ENCODE results near the gene CCDC183. TPM values are rescaled to one million over a fixed set of nuclear protein-coding genes. Genes with fewer than 3 reads are reported as not detected.
"Not testable (repeated sequence)": the region's sequence is repeated elsewhere in the genome, so short reads cannot be mapped to it uniquely, and the experiment has no call there.

Gene CCDC183
- polyA plus RNA-seq, 3 donors: 5.7 to 7.6 (median 7.2) TPM

DNA sequence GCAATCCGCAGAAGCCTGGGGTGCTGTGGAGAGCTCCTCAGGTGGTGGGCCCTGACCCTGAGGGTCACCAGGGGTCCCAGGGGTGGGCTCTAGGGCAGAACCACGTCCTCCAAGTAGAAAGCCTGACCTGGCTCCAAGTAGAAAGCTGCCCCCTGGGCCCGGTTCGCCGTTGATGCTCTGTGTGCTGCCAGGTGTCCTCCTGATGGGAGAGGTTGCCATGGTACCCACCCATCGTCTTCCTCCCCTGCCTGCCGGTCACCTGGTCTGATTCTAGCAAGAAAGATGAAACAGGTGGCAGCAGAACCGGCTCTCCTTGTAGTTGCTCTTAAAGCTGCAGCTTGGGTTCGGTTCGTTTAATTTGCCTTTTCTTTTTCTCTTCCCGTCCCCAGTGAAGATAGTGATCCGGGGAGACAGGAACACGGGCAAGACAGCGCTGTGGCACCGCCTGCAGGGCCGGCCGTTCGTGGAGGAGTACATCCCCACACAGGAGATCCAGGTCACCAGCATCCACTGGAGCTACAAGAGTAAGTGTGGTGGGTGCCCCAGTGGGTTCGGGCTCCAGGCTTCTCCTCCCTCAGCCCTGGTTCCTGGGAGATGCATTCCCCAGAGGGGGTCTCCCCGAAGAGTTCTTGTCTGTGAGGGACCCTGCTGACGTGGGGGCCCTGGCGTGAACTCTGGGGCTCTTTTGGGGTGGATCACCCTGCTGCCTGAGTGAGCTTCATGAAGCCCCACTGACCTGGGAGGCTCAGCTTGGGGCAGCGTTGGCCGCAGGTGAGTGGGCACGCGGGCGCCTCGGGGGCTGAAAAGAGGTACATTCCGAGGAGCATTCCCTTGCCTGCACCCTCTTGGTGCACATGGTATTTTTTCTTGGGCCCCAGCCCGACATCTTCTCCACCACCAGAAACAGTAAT is 27.3 kb downstream of the CCDC183 start:
- DNase-seq: no peak

DNA sequence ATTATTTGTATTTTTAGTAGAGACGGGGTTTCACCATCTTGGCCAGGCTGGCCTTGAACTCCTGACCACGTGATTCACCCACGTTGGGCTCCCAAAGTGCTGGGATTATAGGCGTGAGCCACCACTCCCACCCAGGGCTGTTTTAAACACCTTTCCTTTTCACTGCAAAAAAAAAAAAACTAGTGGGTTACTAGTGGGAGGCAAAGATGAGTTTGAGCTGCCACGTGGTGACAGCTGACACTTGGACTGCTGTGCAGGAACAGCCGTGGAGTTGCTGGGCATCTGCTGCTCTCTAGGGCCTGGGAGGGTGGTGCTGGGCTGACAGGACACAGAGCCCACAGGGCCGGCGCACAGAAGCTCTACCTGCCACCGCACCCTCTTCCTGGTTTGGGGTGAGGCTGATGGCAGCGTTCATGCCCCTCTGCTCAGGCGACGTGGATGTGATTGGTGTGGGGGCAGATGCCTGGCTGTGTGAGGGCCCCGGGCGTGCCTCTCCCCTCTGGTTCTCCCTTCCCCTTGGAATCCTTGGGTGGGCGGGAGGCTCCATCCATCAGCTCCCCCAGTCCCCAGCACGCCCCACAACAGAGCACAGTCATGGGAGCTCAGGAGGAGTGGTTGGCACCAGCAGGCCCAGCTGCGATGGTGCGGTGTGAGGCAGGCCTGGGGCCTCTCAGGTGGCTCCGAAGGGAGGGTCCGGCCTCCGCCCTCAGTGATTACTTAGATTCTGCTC is 28.5 kb downstream of the CCDC183 start:
- no peak for DNase-seq

DNA sequence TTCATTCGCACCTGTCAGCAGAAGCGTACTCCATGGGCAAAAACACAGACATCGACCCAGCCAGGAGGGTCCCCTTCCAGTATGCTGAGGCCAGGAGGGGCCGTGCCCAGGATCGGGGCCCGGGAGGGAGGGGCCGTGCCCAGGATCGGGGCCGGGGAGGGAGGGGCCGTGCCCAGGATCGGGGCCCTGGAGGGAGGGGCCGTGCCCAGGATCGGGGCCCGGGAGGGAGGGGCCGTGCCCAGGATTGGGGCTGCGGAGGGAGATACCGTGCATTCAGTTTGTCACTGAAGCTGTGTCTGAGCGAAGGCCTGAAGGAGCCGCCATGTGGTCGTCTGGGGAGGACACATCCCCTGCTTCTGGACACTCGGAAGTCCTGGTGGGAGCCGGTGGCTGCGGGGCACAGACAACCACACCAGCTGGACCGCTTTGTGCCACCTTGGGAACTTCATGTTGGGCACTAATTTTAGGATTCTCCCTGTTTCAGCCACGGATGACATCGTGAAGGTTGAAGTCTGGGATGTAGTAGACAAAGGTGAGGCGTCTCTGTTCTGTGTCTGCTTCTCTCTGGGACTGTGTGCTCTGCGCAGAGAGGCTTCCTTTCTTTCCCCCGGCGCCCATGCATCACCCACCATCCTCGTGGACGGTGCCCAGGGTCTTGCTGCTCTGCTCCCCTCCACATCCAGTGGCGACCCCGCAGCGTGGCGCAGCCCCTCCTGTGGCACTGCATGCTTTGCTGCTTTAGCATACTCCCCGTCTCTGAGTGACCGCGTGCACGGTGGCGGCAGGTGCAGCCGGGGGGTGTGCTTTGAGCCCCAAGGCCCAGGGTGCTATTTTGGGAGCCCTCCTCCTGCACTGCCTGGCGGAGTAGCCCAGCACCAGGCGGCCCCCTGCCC is 29.4 kb downstream of the CCDC183 start:
- DNase-seq: no peak

GRCh38 chr9:136826188-136826541 is 30.0 kb downstream of the CCDC183 start:
- DNase-seq: no peak

- DNase-seq: no peak
Observed at GRCh38 chr9:136826703-136827582, 30.8 kb downstream of the CCDC183 start.

- no peak for DNase-seq
Observed at GRCh38 chr9:136827794-136828473, 31.8 kb downstream of the CCDC183 start.

DNA sequence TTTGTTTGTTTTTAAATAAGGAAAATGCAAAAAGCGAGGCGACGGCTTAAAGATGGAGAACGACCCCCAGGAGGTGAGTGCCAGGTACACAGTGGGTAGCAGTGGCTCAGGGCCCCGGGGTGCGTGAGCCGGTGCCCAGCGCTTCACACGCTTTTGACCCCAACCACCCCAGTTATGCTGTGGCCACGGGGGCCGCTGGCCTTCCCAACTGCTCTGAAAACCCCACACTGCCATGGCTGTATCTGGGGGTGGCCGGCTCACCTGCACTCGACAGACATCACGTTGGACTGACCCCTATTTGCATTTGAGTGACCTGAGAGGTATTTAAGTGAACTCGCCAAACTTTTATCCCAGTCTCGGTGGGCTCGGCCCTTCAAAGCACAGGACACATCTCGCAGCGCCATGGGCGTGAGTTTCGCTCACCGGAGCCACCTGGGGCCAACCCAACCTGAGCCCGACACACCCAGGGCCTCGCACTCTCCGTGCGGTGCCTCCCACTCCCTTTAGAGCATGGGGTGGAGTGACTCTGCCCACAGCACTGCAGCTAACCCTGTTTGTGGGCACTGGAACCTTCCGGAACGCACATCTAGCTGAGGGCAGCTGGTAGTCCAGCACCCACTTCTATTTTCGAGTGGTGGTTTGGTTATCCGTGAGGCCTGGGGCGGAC is 32.5 kb downstream of the CCDC183 start:
- no peak for DNase-seq

- no peak for DNase-seq
Observed at GRCh38 chr9:136829412-136829811, 33.3 kb downstream of the CCDC183 start.

DNA sequence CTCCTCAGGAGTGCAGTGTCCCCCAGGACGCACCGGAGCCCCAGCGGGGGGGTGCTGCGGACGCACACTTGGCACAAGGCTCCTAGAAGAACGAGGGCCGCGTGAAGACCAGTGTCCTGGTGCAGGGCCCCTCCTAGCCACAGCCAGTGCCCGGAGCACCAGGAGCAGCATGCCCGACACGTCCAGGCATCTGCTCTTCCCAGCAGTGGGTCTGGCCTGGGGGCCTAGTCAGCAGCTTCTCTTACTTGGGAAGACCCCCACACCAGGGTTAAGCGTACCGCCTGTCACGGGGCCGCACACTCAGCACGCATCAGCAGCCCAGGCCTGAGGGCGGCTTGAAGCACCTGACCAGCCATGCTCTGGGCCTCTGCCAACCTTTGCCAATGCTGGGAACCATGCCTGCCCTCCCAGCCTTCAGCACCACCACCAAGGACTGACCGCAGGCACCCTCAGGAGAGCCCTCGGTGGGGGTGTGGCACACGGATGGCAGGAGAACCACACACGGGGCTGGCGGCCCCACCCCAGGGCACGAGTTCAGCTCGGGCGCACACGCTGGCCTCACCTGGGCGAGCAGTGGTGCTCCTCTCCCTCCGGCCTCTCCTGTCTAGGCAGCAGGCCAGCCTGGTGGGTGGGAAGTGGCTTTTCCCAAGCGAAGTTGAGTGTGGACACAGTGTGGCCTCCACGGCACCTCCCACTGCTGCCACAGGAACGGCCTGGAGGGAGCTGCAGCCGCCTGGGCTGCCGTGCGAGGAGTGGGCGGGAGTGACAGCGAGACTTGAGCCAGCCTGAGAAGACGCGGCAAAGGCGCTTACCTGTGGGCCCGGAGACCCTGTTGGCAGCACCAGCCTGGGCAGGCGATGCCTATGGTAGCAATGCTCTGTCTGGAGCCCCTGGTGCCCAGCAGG is 34.1 kb downstream of the CCDC183 start:
- DNase-seq: no peak

- no peak for DNase-seq
Observed at GRCh38 chr9:136831002-136831719, 35.0 kb downstream of the CCDC183 start.

DNA sequence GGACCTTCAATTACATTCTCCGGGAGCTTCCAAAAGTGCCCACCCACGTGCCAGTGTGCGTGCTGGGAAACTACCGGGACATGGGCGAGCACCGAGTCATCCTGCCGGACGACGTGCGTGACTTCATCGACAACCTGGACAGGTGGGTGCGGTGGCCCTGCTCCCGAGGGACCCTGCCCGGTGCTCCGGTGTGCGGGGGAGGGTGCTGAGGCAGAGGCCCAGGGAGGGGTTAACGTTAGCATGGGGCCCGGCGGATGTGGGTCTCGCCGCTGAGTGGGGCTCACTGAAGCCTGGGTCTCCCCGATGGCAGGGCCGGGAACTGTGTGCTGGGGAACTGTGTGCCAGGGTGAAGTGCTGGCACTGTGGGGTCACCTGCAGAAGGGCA is 35.6 kb downstream of the CCDC183 start:
- no peak for DNase-seq

DNA sequence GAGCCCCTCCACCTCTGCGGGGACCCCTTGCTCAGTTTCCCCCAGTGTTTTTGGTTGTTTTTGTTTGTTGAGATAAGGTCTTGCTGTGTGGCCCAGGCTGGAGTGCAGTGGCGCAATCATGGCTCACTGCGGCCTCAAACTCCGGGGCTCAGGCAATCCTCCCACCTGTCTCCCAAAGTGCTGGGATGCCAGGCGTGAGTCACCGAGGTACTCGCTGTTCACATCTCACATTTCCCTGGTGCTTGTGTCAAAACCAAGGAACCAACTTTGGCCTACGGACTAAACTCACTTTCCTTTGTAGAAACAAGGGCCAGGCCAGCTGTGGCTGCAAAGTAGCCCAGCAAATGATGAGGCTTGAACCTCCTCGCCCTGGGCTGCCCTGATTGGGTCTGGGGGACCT is 36.4 kb downstream of the CCDC183 start:
- no peak for DNase-seq

GRCh38 chr9:136833381-136834048 is 37.4 kb downstream of the CCDC183 start:
- DNase-seq: not testable (repeated sequence)

DNA sequence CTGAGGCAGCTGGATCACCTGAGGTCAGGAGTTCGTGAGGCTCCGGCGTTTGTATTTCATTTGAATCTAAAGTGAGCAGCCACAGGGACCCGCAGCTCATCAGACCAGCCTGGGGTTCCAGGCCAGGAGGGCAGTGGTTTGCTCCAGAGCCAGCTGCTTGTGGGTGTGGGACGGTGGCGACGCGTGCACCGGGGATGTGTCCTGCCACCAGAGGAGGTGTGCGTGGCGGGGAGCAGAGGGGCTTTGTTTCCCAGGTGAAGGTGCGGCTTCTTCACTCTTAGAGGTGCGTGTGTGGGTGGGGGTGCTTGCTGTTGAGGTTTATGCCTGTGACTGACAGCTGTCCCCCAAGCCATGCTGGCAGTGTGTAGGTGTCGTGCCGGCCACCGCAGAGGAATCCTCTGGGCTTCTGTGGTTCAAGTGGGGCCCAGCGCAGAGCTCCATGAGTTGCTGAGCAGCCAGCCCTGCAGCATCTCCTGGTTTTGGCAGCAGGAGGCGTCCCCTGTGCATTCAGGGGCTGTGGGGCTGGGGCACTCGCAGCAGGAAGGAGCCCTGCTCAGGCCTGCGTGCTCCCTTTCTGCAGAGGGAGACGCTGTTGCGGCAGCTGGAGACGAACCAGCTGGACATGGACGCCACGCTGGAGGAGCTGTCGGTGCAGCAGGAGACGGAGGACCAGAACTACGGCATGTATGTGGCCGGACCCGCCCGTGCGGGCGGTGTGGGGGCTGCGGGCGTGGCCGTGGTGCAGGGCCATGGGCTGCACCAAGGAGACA is 39.2 kb downstream of the CCDC183 start:
- no peak for DNase-seq

- DNase-seq: no peak
Observed at GRCh38 chr9:136835932-136836904, 40.1 kb downstream of the CCDC183 start.

Measured in renal pelvis (tissue), 4 donors.